GM12891 (cell line): Measurements from ENCODE around the gene GALNT13.

ENCODE experiments used
- POLR2A ChIP-seq: IDR thresholded peaks from 2 replicates; pipeline ENCODE4 v1.6.1; 2011; ENCODE audit warnings: low read depth, low read length, control low read depth
- POLR2AphosphoS5 ChIP-seq: IDR thresholded peaks from 2 replicates; pipeline ENCODE4 v1.6.1; 2011; ENCODE audit warnings: low read depth, low read length, control low read depth
- TAF1 ChIP-seq: IDR thresholded peaks from 2 replicates; pipeline ENCODE4 v1.6.1; 2011; ENCODE audit warnings: low read depth, low read length, control low read depth

DNA sequence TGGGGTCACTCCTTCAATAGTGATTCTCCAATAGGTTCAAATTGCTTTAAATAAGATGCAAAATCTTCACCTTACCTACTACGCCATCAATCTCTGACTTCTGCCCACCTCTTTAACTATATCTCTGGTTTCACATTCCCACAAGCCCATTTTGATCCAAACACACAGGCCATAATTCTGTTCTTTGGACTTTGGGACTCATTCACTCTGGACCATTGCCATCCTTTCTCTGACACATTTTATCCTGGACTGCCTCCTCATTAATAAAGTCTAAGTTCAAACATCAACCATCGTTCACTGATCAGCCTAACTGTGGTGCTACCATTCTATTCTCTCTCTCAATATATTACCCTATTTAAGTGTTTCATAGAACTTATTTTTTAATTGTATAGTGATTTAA, 332.2 kb downstream of the GALNT13 start:
- TF ChIP-seq POLR2AphosphoS5 (no peak), POLR2A (no peak), TAF1 (no peak)
